SH-SY5Y (cell line): ENCODE results near the gene BACH1.

Experiments
- GATA2 ChIP-seq: IDR thresholded peaks from 2 replicates; pipeline ENCODE4 v1.6.1; 2011; ENCODE audit warnings: mild to moderate bottlenecking, low read depth, low read length
- GATA3 ChIP-seq: IDR thresholded peaks from 2 replicates; pipeline ENCODE4 v1.6.1; 2011; ENCODE audit warnings: low read depth, mild to moderate bottlenecking, low read length, moderate library complexity

DNA sequence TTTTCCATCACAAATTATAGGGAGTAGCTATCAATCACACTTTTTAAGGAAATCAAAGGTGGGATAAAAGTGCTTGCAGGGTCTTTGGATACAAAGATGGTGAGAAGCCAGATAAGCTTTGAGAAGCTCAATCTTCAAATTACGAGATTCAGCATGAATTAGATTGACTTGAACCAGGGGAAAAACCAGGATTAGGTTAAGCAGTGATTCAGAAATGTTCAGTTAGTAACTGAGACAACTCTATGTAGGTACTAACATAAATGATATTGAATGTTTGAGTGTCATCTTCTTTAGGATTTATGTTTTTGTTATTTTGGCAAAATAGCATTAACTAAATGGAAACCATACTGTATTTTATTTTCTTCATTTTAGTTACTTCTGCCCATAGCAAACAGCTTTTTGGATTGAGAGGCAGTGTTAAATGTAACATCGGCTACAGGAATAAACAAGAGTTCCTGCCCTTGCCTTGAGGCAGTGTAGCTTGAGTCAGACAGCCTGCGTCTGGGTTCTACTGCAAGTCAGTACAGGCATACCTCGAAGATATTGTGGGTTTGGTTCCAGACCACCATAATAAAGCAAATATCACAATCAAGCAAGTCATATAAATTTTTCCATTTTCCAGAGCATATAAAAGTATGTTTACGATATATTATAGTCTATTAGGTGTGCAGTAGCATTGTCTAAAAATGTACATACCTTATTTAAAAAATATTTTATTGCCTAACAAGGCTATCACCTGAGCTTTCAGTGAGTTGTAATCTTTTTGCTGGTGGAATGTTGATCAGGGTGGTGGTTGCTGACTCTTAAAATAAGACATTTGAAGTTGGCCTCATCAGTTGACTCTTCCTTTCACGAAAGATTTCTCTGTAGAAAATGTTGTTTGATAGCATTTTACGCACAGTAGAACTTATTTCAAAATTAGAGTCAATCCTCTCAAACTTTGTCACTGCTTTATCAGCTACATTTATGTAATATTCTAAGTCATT, 36.9 kb upstream of the BACH1 start:
- TF ChIP-seq GATA3 (no peak), GATA2 (no peak)
